ENCODE data around the gene MKLN1.

Gene MKLN1

GRCh38 chr7:131489196-131489595 lies 161.5 kb downstream of the MKLN1 start:
- Histone ChIP-seq H3K4ac (ENCODE audit: low read depth, low read length) (no peak overlapping the region), H3K4me2 (ENCODE audit: low read length) (no peak overlapping the region), H2BK15ac (replicated peaks; ENCODE audit: low read depth) (no peak overlapping the region), H2BK5ac (ENCODE audit: low read length) (no peak overlapping the region), H3K79me2 (ENCODE audit: control insufficient read depth, insufficient read depth, low read length) (no peaks in the 10 kb centered on the region), H2BK120ac (ENCODE audit: low read depth, low read length) (no peak overlapping the region), H3K18ac (ENCODE audit: low read length) (no peak overlapping the region), H3K79me1 (ENCODE audit: low read length) (no peaks in the 10 kb centered on the region), H3K4me3 (ENCODE audit: low read length) (no peak overlapping the region), H3K36me3 (ENCODE audit: control insufficient read depth, insufficient read depth, low read length) (no peaks in the 10 kb centered on the region), H4K8ac (ENCODE audit: low read depth, low read length) (no peak overlapping the region), H3K27ac (ENCODE audit: low read depth, low read length) (no peak overlapping the region), H3K27me3 (ENCODE audit: insufficient read depth, low read length, poor library complexity) (no peaks in the 10 kb centered on the region), H3K9ac (ENCODE audit: low read length) (no peak overlapping the region), H2AK5ac (ENCODE audit: low read length) (no peak overlapping the region), H3K56ac (ENCODE audit: low read length) (no peak overlapping the region), H3K4me1 (ENCODE audit: control insufficient read depth, low read depth, low read length) (no peaks in the 10 kb centered on the region), H3K23ac (ENCODE audit: low read length) (no peak overlapping the region), H4K5ac (ENCODE audit: low read length) (no peak overlapping the region)
- WGBS (ENCODE audit: extremely low coverage, insufficient coverage, low lambda C conversion rate) = no CpG with 5 or more reads among the region's 1 CpG
- DNase-seq = no peak

- no peak overlapping the region for H2BK5ac ChIP-seq (ENCODE audit: low read length)
- no CpG with 5 or more reads among the region's 4 CpGs for WGBS (ENCODE audit: extremely low coverage, insufficient coverage, low lambda C conversion rate)
- H3K36me3 ChIP-seq (ENCODE audit: control insufficient read depth, insufficient read depth, low read length) = no peaks in the 10 kb centered on the region
- no peak overlapping the region for H4K8ac ChIP-seq (ENCODE audit: low read depth, low read length)
- no peak overlapping the region for H4K5ac ChIP-seq (ENCODE audit: low read length)
- no peaks in the 10 kb centered on the region for H3K4me1 ChIP-seq (ENCODE audit: control insufficient read depth, low read depth, low read length)
- no peak overlapping the region for H3K9ac ChIP-seq (ENCODE audit: low read length)
- no peak overlapping the region for H3K4me2 ChIP-seq (ENCODE audit: low read length)
- H2BK15ac ChIP-seq (replicated peaks; ENCODE audit: low read depth) = no peak overlapping the region
- H3K79me2 ChIP-seq (ENCODE audit: control insufficient read depth, insufficient read depth, low read length) = no peaks in the 10 kb centered on the region
- H2BK120ac ChIP-seq (ENCODE audit: low read depth, low read length) = no peak overlapping the region
- no peaks in the 10 kb centered on the region for H3K79me1 ChIP-seq (ENCODE audit: low read length)
- H3K4ac ChIP-seq (ENCODE audit: low read depth, low read length) = no peak overlapping the region
- H3K27me3 ChIP-seq (ENCODE audit: insufficient read depth, low read length, poor library complexity) = no peaks in the 10 kb centered on the region
- no peak overlapping the region for H3K23ac ChIP-seq (ENCODE audit: low read length)
- H2AK5ac ChIP-seq (ENCODE audit: low read length) = no peak overlapping the region
- no peak overlapping the region for H3K27ac ChIP-seq (ENCODE audit: low read depth, low read length)
- H3K56ac ChIP-seq (ENCODE audit: low read length) = no peak overlapping the region
- no peak overlapping the region for H3K4me3 ChIP-seq (ENCODE audit: low read length)
- no peak for DNase-seq
- no peak overlapping the region for H3K18ac ChIP-seq (ENCODE audit: low read length)
Observed at GRCh38 chr7:131489881-131490280, 162.2 kb downstream of the MKLN1 start.

GRCh38 chr7:131493081-131493480 lies 165.4 kb downstream of the MKLN1 start:
- Histone ChIP-seq H3K23ac (ENCODE audit: low read length) (no peak overlapping the region), H3K4me2 (ENCODE audit: low read length) (no peak overlapping the region), H4K8ac (ENCODE audit: low read depth, low read length) (no peak overlapping the region), H3K4ac (ENCODE audit: low read depth, low read length) (no peak overlapping the region), H3K56ac (ENCODE audit: low read length) (no peak overlapping the region), H3K4me1 (ENCODE audit: control insufficient read depth, low read depth, low read length) (no peaks in the 10 kb centered on the region), H2AK5ac (ENCODE audit: low read length) (no peak overlapping the region), H2BK15ac (replicated peaks; ENCODE audit: low read depth) (no peak overlapping the region), H3K36me3 (ENCODE audit: control insufficient read depth, insufficient read depth, low read length) (no peaks in the 10 kb centered on the region), H4K5ac (ENCODE audit: low read length) (no peak overlapping the region), H2BK5ac (ENCODE audit: low read length) (no peak overlapping the region), H3K27me3 (ENCODE audit: insufficient read depth, low read length, poor library complexity) (no peaks in the 10 kb centered on the region), H3K79me1 (ENCODE audit: low read length) (no peaks in the 10 kb centered on the region), H3K27ac (ENCODE audit: low read depth, low read length) (no peak overlapping the region), H2BK120ac (ENCODE audit: low read depth, low read length) (no peak overlapping the region), H3K9ac (ENCODE audit: low read length) (no peak overlapping the region), H3K18ac (ENCODE audit: low read length) (no peak overlapping the region), H3K4me3 (ENCODE audit: low read length) (no peak overlapping the region), H3K79me2 (ENCODE audit: control insufficient read depth, insufficient read depth, low read length) (no peaks in the 10 kb centered on the region)
- no peak for DNase-seq
- WGBS (ENCODE audit: extremely low coverage, insufficient coverage, low lambda C conversion rate) = no CpG with 5 or more reads among the region's 2 CpGs

DNA sequence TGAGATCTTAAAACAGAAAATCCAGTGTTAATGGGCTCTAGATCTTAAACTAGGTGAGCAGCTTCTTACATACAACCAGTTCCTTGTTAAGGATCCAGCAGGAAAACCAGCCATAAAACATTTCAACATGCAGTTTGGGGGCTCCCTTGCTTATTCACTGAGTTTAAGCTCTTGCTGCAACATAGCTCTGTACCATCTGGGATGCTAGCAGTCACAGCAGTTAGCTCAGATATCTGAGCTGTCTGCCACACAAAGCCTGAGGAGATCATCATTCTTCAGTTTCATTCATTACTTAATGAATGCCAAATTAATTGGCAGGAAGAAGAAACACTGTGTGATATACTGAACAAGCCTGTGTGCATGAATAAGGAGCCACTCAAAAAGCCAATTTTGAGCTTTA lies 165.9 kb downstream of the MKLN1 start:
- H3K9ac ChIP-seq (ENCODE audit: low read length) = no peak overlapping the region
- no peak overlapping the region for H4K5ac ChIP-seq (ENCODE audit: low read length)
- no peaks in the 10 kb centered on the region for H3K27me3 ChIP-seq (ENCODE audit: insufficient read depth, low read length, poor library complexity)
- no peak overlapping the region for H3K4me2 ChIP-seq (ENCODE audit: low read length)
- H3K36me3 ChIP-seq (ENCODE audit: control insufficient read depth, insufficient read depth, low read length) = no peaks in the 10 kb centered on the region
- H3K4me3 ChIP-seq (ENCODE audit: low read length) = no peak overlapping the region
- no peak overlapping the region for H3K4ac ChIP-seq (ENCODE audit: low read depth, low read length)
- no peak overlapping the region for H3K23ac ChIP-seq (ENCODE audit: low read length)
- no peaks in the 10 kb centered on the region for H3K79me2 ChIP-seq (ENCODE audit: control insufficient read depth, insufficient read depth, low read length)
- no peak overlapping the region for H3K18ac ChIP-seq (ENCODE audit: low read length)
- H2AK5ac ChIP-seq (ENCODE audit: low read length) = no peak overlapping the region
- no peaks in the 10 kb centered on the region for H3K4me1 ChIP-seq (ENCODE audit: control insufficient read depth, low read depth, low read length)
- H4K8ac ChIP-seq (ENCODE audit: low read depth, low read length) = no peak overlapping the region
- no peaks in the 10 kb centered on the region for H3K79me1 ChIP-seq (ENCODE audit: low read length)
- no peak overlapping the region for H2BK15ac ChIP-seq (replicated peaks; ENCODE audit: low read depth)
- no peak overlapping the region for H2BK5ac ChIP-seq (ENCODE audit: low read length)
- DNase-seq = no peak
- no peak overlapping the region for H3K27ac ChIP-seq (ENCODE audit: low read depth, low read length)
- no peak overlapping the region for H2BK120ac ChIP-seq (ENCODE audit: low read depth, low read length)
- no peak overlapping the region for H3K56ac ChIP-seq (ENCODE audit: low read length)

DNA sequence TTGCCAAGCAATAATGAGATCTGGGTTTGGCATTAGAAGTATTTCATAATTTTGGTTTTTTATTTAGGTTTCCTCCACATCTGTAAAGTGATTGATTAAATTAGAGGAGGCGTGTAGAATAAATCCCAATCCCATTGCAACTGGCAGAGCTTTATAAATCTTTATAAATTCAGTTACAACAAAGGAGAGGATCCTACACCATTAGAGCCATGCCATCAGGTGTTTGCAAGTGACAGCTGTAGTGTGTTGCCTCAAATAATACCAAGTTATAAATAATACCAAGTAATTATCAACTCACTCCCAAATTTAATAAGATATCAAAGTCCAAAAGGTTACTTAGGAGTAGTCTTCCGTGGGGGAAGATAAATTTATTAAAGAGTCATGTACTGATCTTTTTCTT lies 166.5 kb downstream of the MKLN1 start:
- no peaks in the 10 kb centered on the region for H3K36me3 ChIP-seq (ENCODE audit: control insufficient read depth, insufficient read depth, low read length)
- H3K18ac ChIP-seq (ENCODE audit: low read length) = no peak overlapping the region
- H2BK5ac ChIP-seq (ENCODE audit: low read length) = no peak overlapping the region
- H3K27ac ChIP-seq (ENCODE audit: low read depth, low read length) = no peak overlapping the region
- H3K4ac ChIP-seq (ENCODE audit: low read depth, low read length) = no peak overlapping the region
- no peak overlapping the region for H3K4me2 ChIP-seq (ENCODE audit: low read length)
- no peaks in the 10 kb centered on the region for H3K79me2 ChIP-seq (ENCODE audit: control insufficient read depth, insufficient read depth, low read length)
- no peak overlapping the region for H3K56ac ChIP-seq (ENCODE audit: low read length)
- no CpG with 5 or more reads among the region's 2 CpGs for WGBS (ENCODE audit: extremely low coverage, insufficient coverage, low lambda C conversion rate)
- H2BK120ac ChIP-seq (ENCODE audit: low read depth, low read length) = no peak overlapping the region
- H2AK5ac ChIP-seq (ENCODE audit: low read length) = no peak overlapping the region
- H2BK15ac ChIP-seq (replicated peaks; ENCODE audit: low read depth) = no peak overlapping the region
- H4K5ac ChIP-seq (ENCODE audit: low read length) = no peak overlapping the region
- no peak overlapping the region for H3K9ac ChIP-seq (ENCODE audit: low read length)
- H3K27me3 ChIP-seq (ENCODE audit: insufficient read depth, low read length, poor library complexity) = no peaks in the 10 kb centered on the region
- DNase-seq = no peak
- H3K4me1 ChIP-seq (ENCODE audit: control insufficient read depth, low read depth, low read length) = no peaks in the 10 kb centered on the region
- no peak overlapping the region for H3K4me3 ChIP-seq (ENCODE audit: low read length)
- no peaks in the 10 kb centered on the region for H3K79me1 ChIP-seq (ENCODE audit: low read length)
- no peak overlapping the region for H4K8ac ChIP-seq (ENCODE audit: low read depth, low read length)
- no peak overlapping the region for H3K23ac ChIP-seq (ENCODE audit: low read length)

GRCh38 chr7:131495669-131496498 lies 168.2 kb downstream of the MKLN1 start:
- H3K27ac ChIP-seq (ENCODE audit: low read depth, low read length) = no peak overlapping the region

More at GRCh38 chr7:131495669-131496498, 168.2 kb downstream of the MKLN1 start:
- DNase-seq = no peak
- Histone ChIP-seq H4K5ac (ENCODE audit: low read length) (no peak overlapping the region), H3K4me1 (ENCODE audit: control insufficient read depth, low read depth, low read length) (no peaks in the 10 kb centered on the region), H3K23ac (ENCODE audit: low read length) (no peak overlapping the region), H3K27me3 (ENCODE audit: insufficient read depth, low read length, poor library complexity) (no peaks in the 10 kb centered on the region), H2BK5ac (ENCODE audit: low read length) (no peak overlapping the region), H3K4ac (ENCODE audit: low read depth, low read length) (no peak overlapping the region), H3K4me2 (ENCODE audit: low read length) (no peak overlapping the region), H3K18ac (ENCODE audit: low read length) (no peak overlapping the region), H4K8ac (ENCODE audit: low read depth, low read length) (no peak overlapping the region), H2BK15ac (replicated peaks; ENCODE audit: low read depth) (no peak overlapping the region), H3K36me3 (ENCODE audit: control insufficient read depth, insufficient read depth, low read length) (no peaks in the 10 kb centered on the region), H3K79me2 (ENCODE audit: control insufficient read depth, insufficient read depth, low read length) (no peaks in the 10 kb centered on the region), H3K79me1 (ENCODE audit: low read length) (no peaks in the 10 kb centered on the region), H3K56ac (ENCODE audit: low read length) (no peak overlapping the region), H2BK120ac (ENCODE audit: low read depth, low read length) (no peak overlapping the region), H3K4me3 (ENCODE audit: low read length) (no peak overlapping the region), H2AK5ac (ENCODE audit: low read length) (no peak overlapping the region), H3K9ac (ENCODE audit: low read length) (no peak overlapping the region)
- no CpG with 5 or more reads among the region's 7 CpGs for WGBS (ENCODE audit: extremely low coverage, insufficient coverage, low lambda C conversion rate)
